HuH-7.5 (cell line): ENCODE results near the gene PRKCB.
"Not testable (repeated sequence)": the region's sequence is repeated elsewhere in the genome, so short reads cannot be mapped to it uniquely, and the experiment has no call there.

ENCODE experiments used
- DNase-seq: peaks from one replicate; pipeline ENCODE4 v3.0.0; 2011; ENCODE audit warnings: low spot score

Gene PRKCB

DNA sequence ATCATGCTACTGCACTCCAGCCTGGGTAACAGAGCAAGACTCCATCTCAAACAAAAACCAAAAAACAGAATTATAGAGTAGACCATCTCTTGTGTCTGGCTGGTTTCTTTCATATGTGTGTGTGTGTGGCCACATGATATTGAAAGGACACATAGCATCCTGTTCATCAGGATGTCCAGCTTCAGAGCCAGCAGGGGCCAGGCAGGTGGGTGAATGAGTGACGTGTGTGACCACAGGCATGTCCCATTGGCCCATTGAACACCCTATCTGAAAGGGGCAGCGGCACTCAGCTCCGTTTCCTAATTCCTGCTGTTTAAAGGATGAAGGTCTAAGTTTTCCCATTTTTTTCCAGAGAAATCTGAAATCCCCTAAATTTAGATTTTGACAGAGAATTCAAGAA is 174.2 kb downstream of the PRKCB start:
- DNase-seq = no peak

DNA sequence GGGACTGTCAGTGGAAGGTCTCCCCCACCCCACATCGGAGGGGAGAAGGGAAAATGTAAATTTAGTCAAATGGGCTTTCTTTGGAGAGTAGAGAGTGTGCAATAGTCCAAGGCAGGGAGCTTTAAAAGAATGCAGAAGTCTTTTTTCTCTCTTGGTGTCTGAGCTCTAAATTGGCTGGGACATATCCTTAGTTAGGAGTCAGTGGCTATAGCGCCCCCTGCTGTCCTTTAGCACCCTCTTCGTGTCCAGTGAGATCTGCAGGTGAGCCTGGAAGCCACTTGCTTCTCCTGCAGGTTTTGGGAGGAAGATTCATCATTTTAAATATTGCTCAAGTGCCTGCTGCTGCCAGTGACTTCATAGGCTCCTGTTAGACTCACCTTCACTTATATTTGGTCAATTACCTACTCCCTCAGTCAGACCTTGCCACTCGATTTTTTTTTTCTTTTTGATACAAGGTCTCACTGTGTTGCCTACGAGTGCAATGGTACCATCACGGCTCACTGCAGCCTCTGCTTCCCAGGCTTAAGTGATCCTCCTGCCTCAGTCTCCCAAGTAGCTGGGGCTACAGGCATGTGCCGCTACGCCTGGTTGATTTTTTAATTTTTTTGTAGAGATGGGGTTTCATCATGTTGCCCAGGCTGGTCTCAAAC is 174.8 kb downstream of the PRKCB start:
- DNase-seq = peak; percentile 28

DNA sequence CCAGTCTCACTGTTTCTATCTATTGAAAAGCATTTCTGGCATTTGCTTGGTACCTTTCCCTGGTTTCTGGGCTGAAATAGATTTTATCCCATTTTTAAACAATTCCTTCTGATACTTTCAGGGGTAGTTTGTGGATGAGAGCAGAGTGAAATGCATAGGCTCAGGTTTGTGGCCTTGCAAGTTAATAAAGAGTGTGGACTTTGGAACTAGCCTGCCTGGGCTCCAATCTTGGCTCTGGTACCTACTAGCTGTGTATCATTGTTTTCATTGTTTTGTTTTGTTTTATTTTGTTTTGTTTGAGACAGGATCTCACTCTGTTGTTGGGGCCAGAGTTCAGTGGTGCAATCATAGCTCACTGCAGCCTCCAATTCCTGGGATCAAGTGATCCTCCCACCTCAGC is 175.5 kb downstream of the PRKCB start:
- no peak for DNase-seq

DNA sequence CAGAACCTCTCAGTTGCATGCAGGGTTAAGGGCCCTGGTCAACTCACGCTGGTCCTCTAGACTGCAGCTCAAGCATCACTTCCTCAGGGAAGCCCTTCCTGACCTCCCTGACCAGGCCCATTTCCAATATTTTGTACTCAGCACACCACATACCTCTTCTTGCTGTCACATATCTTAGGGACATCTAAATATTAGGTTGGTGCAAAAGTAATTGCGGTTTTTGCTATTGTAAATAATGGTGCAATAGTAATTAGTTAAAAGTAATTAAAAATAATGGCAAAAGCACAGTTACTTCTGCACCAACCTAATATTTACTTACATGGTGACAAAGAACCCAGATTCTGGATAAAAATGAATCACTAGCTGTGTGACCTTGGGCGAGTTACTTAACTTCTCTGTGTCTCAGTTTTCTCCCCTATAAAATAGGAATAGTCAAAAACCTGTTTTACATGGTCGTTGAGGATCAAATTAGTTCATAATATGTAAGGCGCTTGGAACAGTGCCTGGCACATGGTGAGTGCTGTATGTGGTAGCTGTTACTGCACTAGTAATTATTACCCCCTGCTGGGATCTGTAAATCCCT is 177.4 kb downstream of the PRKCB start:
- no peak for DNase-seq

DNA sequence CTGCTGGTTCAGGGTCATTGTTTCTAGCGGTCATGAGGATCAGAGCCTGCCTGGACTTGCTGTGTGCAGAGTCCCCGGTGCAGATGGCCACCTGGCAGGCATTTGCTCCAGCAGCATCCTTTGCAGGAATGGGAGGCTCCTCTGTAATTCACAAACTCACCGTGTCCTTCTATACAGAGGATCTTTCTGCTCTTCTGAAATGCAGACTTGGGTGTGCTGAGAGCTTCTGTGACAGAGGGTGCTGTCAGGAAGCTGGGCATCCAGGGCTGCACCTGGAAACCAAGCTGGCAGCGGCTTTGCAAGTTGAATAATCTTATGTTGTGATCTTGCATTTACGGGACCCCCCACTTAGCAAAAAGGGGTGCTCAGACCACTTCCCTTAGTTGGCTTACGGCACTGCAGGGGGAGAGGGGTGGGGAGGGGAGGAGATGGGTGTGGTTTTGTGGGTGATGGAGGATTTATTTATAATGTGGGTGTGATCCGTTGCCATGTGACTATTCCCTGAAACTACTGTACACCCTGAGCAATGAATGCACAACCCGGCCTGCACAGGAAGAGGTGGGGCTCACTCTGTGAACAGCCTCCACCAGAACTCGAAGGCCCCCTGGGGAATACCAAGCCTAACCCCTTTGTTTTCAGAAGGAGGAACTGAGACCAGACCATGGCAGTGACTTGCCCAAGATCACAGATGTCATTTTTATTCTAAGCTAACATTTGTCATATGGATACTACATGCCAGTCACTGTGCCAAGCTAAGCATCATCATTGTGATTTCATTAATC is 178.3 kb downstream of the PRKCB start:
- DNase-seq = no peak

DNA sequence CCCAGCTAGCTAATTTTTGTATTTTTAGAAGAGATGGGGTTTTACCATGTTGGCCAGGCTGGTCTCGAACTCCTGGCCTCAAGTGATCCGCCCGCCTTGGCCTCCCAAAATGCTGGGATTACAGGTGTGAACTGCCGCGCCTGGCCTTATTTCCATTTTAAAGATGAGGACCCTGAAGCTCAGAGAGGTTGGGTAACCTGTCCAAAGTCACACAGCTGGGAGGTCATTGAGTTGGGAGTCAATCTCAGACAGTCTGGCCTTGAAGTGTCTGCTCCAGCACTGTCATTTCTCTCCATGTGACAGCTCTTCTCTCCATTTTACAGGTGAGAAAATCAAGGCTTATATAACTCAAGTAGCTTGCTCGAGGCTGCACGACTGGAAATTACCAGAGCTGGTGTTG is 179.2 kb downstream of the PRKCB start:
- not testable (repeated sequence) for DNase-seq

DNA sequence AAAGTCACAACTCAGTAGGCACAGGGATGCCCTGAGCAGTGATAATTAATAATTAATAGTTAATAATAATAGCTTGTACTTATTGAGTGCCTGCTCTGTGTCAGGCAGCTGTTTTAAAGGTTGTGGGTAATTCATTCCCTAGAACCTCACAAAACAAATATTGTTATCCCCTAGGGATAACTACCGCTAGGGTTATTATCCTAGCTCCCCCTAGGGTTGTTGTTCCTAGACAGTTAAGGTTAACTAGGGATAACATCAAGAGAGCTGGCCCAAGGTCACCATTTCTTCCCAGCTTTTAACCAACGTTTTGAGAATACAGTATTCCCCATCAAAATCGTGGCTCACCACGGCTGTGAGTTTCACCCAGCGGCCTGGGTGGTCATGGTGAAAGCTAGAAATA is 180.1 kb downstream of the PRKCB start:
- DNase-seq = no peak

DNA sequence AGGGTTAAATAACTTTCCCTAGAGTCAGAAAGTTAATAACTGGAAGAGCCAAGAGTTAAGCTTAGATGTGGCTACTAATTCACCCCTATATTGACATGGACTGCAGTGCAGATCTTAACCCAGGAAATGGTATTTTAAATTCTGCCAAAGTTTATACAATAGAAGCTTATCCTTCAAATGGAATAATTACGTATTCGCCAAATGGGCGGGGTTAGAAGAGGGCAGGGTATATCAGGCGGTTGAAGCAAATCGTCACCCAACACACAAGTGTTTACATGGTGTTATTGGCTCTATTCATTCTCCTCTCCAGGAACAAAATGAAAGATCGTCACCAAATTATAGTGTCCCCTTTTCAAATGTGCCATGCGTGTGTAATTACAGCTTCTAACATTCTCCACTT is 182.7 kb downstream of the PRKCB start:
- no peak for DNase-seq

DNA sequence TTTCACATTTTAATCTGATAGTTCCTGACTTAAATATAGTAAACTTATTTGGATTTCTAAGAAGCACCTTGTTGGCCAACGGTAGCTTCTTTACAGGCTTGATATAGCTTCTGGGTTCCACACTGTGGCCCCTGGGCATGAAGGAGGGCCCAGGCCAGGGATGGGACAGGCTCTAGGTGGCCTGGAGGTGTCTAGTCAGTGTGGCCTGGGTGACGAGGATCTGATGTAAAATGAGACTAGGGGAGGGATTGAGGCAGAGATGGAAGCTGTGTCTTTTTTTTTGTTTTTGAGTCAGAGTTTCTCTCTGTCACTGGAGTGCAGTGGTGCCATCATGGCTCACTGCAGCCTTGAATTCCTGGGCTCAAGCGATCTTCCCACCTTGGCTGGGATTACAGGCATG is 187.0 kb downstream of the PRKCB start:
- DNase-seq = no peak

DNA sequence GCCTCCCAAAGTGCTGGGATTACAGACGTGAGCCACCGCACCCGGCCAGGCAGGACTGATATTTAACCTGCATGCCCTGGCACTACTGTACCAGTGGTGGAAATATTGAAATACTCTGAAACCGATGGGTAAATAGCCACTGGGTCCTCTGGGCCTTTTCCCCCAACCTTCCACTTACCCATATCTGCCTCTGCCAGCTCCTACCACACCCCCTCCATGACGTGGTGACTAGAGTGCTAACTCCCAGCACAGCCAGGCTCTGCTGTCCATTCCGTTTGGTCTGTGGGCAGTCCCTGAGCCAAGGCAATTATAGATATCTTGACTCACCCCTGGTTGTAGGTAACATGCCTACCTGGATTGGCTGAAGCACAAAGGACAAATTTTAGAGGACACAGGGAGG is 187.8 kb downstream of the PRKCB start:
- DNase-seq = no peak

DNA sequence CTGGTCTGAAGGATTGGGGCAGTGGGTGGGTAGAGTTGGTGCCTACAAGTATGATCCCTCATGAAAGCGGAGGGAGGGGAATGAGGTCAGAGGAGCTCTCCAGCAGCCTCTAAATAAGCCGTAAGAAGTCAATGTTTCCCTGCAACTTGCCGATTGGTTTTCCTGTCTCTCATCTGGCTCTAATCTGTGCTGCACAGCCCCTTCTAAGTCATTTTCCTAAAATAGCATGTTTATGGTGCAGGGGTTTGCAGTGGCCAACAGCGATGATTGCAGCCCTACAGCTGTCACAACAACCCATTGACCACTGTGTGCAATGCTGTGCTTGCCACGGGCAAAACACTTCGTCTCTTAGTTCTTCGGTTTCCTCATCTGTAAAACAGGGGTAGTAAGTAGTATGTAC is 189.2 kb downstream of the PRKCB start:
- no peak for DNase-seq

DNA sequence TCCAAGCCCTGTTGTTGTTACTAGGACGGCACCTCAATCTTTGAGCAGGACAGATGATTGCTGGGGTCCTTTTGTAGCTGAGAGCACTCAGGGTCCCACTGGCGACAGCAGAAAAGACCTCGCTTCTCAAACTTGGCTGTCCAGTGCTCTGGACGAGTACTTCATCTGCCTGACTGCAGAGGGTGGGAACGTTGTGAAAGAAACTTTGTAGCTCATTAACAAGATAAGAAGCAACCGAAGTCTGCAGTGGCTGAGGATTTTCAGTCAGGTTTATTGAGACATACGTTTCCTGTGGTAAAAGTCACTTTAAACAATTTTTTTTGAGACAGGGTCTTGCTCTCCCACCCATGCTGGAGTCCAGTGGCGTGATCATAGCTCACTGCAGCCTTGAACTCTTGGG is 191.7 kb downstream of the PRKCB start:
- no peak for DNase-seq

DNA sequence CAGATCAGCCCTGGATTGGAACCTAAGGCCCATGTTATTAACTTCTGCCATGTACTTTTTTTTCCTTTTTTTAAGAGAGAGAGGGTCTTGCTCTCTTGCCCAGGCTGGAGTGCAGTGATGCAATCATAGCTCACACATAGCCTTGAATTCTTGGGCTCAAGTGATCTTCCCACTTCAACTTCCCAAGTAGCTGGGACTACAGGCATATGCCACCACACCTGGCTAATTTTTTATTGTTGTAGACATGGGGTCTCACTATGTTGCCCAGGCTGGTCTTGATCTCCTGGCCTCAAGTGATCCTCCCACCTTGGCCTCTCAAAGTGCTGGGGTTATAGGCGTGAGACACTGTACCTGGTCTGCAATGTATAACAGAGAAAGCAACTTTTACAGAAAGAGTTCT is 194.1 kb downstream of the PRKCB start:
- DNase-seq = not testable (repeated sequence)

DNA sequence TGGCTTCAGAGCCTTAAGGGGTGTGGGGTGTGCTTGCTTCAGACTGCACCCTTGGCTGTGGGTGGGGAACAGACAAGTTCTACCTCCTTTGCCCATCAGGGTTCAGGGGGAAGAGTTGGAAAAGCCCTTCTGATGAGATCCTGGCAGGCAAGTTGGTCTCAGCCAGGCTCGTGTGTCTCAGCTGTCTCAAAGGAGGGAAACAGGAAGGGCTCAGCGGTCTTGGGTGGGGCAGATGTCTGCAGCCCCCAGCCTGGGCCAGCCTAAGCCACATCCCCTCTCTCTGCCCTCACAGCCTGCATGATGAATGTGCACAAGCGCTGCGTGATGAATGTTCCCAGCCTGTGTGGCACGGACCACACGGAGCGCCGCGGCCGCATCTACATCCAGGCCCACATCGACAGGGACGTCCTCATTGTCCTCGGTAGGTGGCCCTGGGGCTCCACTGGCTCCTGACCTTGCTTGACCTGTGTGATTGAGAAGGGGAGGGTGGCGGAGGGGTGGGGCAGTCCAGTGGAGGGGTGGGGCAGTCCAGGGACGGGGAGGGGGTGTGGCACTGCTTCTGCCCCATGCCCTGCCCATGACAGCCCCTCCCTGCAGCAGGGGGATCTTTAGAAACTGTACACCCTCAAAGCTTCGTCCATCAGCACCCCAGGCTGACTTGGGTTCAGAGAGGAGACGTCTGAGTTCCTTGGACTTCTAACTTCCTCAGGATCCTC is 199.5 kb downstream of the PRKCB start:
- no peak for DNase-seq

DNA sequence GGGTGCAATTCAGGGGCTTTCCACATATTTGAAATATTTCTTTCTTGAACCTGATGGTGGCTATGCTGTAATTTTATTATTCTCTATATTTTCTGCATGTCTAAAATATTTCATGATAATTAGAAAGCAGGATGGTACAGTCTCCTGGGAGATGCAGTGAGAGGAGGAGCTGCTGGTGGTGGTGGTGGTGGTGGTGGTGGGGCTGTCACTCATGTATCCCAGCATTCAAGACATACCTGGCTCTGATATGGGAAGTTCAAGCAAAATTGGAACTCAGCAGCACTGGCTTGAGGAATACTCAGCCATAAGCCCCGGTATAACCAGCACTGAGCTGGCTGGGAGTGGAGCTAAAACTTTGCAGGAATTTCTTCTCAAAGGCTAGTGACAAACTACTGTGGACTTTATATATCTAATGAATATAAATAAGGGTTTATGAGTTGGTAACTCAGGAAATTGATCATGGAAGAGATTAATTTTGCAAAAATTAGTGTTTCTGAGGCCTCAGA is 200.3 kb downstream of the PRKCB start:
- DNase-seq = no peak

DNA sequence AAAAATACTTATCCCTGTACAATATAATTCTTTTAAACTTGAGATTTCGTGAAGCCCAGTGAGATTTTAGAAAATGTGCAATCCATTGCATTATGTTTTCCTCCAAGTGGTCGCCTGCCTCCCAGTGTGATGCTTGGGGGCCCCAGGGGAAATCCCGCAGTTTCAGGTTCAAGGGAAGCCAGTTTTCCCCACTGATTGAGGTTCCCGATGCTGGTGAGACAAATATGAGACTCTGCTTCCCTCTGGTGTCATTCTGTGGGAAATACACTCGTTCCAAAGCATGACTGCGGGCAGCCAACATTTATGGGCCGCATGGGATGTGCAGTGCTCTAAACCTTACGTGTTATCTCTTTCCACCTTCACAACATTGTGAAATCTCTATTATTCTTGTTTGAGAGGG is 200.8 kb downstream of the PRKCB start:
- DNase-seq = peak; percentile 55

DNA sequence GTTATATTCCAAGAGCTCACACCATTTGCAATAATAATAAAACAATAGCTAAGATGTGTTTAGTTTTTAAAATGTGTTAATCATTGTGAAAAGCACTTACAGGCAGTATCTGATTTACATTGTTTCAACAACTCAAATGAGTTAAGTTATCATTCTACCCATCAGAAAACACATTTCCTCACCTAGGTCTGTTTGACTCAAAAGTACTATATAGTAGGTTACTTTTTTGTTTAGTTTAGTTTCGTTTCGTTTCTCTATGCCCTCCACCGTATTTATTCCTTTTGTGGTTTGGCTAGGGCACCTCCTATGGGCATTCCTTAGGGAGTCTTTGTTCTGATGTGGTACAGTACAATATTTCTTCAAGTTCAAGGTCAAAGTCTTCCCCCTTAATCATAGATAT is 201.6 kb downstream of the PRKCB start:
- DNase-seq = no peak

DNA sequence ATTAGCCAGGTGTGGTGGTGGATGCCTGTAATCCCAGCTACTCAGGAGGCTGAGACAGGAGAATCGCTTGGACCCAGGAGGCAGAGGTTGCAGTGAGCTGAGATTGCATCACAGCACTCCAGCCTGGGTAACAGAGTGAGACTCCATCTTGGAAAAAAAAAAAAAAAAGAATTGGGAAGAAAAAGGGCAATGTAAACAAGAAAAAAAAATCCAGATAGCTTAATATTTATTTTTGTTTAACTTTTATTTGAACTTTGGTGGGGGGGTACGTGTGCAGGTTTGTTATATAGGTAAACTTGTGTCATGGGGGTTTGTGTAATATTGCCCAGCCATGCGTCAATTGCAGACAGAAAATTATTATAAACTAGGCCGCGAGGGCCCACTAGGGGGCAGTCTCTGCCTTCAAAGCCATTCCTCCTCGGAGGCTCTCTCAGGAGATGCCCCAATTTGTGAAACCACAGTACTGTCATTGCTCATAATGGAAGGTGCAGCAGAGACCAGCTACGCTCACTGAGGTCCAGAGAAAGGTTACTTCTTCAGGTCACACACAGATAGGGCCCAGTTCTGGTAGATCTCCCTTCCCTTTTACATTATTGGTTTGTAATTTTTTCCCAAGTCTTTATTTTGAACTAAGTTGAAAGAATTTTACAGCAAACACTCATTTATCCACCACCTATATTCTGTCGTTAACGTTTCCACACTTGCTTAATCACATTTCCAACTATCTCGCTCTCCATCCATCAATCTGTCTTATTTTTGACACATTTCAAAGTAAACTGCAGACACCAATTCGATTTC is 206.2 kb downstream of the PRKCB start:
- peak; percentile 57 for DNase-seq

DNA sequence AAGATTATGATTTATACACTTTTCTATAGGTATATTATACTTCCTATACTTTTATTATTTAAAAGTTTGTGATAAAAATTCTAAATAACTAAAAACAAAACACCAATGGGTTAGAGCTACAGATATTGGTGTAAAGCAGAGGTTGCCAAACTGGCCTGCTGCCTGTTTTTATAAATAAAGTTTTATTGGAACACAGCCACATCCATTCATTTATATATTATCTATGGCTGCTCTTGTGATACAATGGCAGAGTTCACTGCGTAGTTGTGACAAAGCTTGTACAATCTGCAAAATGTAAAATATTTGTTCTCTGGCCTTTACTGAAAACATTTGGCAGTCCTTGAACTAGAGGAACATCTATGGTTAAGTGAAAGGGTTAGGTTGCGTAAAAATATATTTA is 208.7 kb downstream of the PRKCB start:
- DNase-seq = no peak

DNA sequence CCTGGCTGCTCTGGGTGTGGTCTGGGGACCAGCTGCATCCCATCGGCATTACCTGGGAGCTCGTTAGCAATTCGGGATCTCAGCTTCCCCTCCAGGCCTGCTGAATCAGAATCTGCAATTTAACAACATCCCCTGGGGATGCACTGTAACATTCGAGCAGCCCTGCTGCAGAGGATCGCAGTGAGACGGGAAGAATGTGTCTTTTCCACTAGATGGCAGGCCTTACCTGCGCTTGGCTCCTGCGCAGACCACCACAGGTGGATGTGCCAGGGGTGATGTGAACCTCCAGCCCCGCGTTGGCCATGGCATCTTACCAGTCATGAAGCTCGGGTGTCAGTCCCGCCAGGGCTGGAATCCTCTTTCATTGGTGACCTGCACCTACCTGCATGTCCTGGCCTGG is 209.9 kb downstream of the PRKCB start:
- DNase-seq = peak; percentile 12

DNA sequence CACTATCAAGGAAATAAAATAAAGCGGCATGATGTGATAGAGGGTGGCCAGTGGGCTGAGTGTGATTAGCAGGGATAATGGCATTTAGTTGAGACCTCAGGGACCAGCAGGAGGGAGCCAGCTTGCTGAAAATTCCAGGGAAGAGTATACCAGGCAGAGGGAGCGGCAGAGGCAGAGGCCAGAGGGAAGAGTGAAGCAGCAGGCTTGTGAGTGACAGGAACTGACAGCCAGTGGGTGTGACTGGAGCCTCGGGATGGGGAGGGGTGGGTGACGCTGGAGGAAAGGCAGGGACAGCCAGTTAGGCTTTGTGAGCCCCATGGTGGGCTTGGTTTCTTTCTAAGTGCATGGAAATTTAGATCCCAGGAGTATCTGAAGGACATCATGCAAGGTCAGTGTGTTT is 210.7 kb downstream of the PRKCB start:
- no peak for DNase-seq

DNA sequence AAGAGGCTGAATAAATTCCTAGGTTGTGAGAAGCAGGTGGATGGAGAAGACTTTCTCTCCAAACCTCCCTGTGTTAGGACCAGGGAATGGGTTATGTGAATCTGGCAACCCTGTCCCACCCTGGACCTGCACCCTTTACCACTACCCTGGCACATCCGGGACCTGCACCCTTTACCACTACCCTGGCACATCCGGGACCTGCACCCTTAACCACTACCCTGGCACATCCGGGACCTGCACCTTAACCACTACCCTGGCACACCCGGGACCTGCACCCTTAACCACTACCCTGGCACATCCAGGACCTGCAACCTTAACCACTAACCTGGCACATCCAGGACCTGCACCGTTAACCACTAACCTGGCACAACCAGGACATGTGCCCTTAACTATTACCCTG is 213.3 kb downstream of the PRKCB start:
- no peak for DNase-seq
